HFFc6 (cell line): ENCODE measurements around the gene RPP30. TPM values are rescaled to one million over a fixed set of nuclear protein-coding genes. Genes with fewer than 3 reads are reported as not detected.

Experiments
- DNase-seq: peaks from one replicate; pipeline ENCODE4 v3.0.0-alpha.2; 2018
- H3K27ac Mint-ChIP-seq: 2 replicates; pipeline ENCODE4 v1.8.0; 2020; ENCODE audit warnings: mild to moderate bottlenecking, mixed read lengths
- H3K27me3 Mint-ChIP-seq: 2 replicates; pipeline ENCODE4 v1.8.0; 2021; ENCODE audit warnings: mild to moderate bottlenecking, moderate library complexity, mixed read lengths; ENCODE audit not compliant: insufficient read depth
- H3K36me3 Mint-ChIP-seq: 2 replicates; pipeline ENCODE4 v1.8.0; 2021; ENCODE audit warnings: low read depth, mixed read lengths
- H3K4me1 Mint-ChIP-seq: 2 replicates; pipeline ENCODE4 v1.8.0; 2020; ENCODE audit warnings: low read depth, mixed read lengths
- H3K4me3 Mint-ChIP-seq: 2 replicates; pipeline ENCODE4 v1.8.0; 2020; ENCODE audit warnings: mild to moderate bottlenecking, moderate library complexity, mixed read lengths
- H3K9me3 Mint-ChIP-seq: 2 replicates; pipeline ENCODE4 v1.8.0; 2020; ENCODE audit warnings: mild to moderate bottlenecking, mixed read lengths
- CTCF ChIP-seq: fragments of 200-600 bp; sonication (generic); IDR thresholded peaks from 2 replicates; pipeline ENCODE4 v1.5.0; 2021; ENCODE audit warnings: antibody characterized with exemption, mild to moderate bottlenecking
- long read RNA-seq: library from polyadenylated mRNA; unstranded; transcript quantifications from one replicate; pipeline ENCODE4 v2.0.0, GENCODE V29; 2019
- total RNA-seq, 6 experiments: library from RNA; stranded (reverse); fragmentation: NEBNext Ultra II Directional; extraction: Animal tissue kit (Norgen Biotek cat#: 25700); gene quantifications; 2 replicates in 1 of 6; 3 replicates in 5 of 6; pipeline ENCODE4 v1.2.3, GENCODE V29; 2021

RPP30 gene
- 10 to 100 TPM; 31.2 to 48.3 (median 42.4) TPM for total RNA-seq
- long read RNA-seq, transcript RPP30-202 (11 exons, 2,589 nt): major isoform, 21 of 33 reads
- long read RNA-seq, partial matches to known transcripts: 3 of 33 reads
- long read RNA-seq, other reads (novel, unspliced or antisense): 9 of 33 reads

- H3K9me3 Mint-ChIP-seq: peaks cover 4% of the 10 kb centered on the region
- peaks cover 36% of the 10 kb centered on the region for H3K4me1 Mint-ChIP-seq
- H3K27me3 Mint-ChIP-seq: peaks cover 8% of the 10 kb centered on the region
- peak; percentile 78 for DNase-seq
- peak within 1 kb of the TSS; percentile 94 for H3K4me3 Mint-ChIP-seq
- H3K27ac Mint-ChIP-seq: peak within 1 kb of the TSS; percentile 86
- peaks cover 11% of the 10 kb centered on the region for H3K36me3 Mint-ChIP-seq
- no peak for TF ChIP-seq CTCF
These were observed at the start of gene RPP30 for GRCh38 chr10:90871766-90872647. RPP30 (plus strand) TSS chr10:90871974; CDS start chr10:90871987, 13 bp downstream.

- Mint-ChIP-seq H3K27ac (no peak overlapping the region), H3K9me3 (no peaks in the 10 kb centered on the region), H3K36me3 (no peaks in the 10 kb centered on the region), H3K4me3 (no peak overlapping the region), H3K4me1 (no peaks in the 10 kb centered on the region), H3K27me3 (peaks cover 4% of the 10 kb centered on the region; the same call in 1 of the 2 replicates)
- DNase-seq: no peak
- no peak for TF ChIP-seq CTCF
These were observed 49.3 kb upstream of the RPP30 start for GRCh38 chr10:90822508-90822907.

DNA sequence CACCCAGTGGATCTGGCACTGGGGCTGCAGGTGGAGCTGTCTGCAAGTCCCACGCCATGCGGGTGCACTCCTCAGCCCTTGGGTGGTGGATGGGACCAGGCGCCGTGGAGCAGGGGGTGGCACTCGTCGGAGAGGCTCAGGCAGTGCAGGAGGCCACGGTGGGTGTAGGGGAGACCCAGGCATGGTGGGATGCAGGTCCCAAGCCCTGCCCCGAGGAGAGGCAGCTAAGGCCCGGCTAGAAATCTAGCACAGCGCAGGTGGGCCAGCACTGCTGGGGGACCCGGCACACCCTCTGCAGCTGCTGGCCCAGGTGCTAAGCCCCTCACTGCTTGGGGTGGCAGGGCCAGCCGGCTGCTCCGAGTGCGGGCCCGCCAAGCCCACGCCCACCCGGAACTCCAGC lies 39.7 kb upstream of the RPP30 start:
- Mint-ChIP-seq H3K36me3 (no peaks in the 10 kb centered on the region; the same call in 1 of the 2 replicates), H3K4me1 (no peaks in the 10 kb centered on the region), H3K27me3 (no peaks in the 10 kb centered on the region; the same call in 1 of the 2 replicates), H3K4me3 (no peak overlapping the region), H3K27ac (no peak overlapping the region), H3K9me3 (peaks cover 8% of the 10 kb centered on the region; the same call in 1 of the 2 replicates)
- no peak for DNase-seq
- TF ChIP-seq CTCF: no peak

DNA sequence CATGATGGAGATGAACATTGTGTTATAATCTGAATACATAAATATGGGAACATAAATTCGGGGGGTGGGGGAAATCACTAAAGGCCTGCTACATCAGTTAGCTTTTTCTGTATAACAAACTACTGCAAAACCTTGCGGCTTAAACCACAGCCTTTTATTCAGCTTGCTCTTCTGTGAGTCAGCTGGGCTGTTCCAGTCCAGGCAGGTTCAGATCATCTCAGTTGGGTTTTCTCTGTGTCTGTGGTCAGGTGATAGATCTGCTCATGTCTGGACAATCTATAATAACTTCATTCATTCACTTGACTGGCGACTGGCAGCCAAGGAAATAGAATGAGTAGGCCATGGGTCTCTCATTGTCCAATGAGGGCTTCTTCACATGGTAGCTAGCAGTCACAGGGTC lies 37.4 kb upstream of the RPP30 start:
- no peak overlapping the region for H3K4me3 Mint-ChIP-seq
- no peaks in the 10 kb centered on the region for H3K4me1 Mint-ChIP-seq
- no peak overlapping the region for H3K27ac Mint-ChIP-seq
- H3K27me3 Mint-ChIP-seq: peaks cover 2% of the 10 kb centered on the region
- peaks cover 8% of the 10 kb centered on the region; the same call in 1 of the 2 replicates for H3K9me3 Mint-ChIP-seq
- no peak for DNase-seq
- TF ChIP-seq CTCF: no peak
- H3K36me3 Mint-ChIP-seq: no peaks in the 10 kb centered on the region; the same call in 1 of the 2 replicates

GRCh38 chr10:90837486-90837885 lies 34.3 kb upstream of the RPP30 start:
- DNase-seq: no peak
- no peaks in the 10 kb centered on the region for H3K36me3 Mint-ChIP-seq
- H3K4me3 Mint-ChIP-seq: no peak overlapping the region
- no peaks in the 10 kb centered on the region for H3K4me1 Mint-ChIP-seq
- H3K27ac Mint-ChIP-seq: no peak overlapping the region
- TF ChIP-seq CTCF: no peak
- H3K9me3 Mint-ChIP-seq: no peaks in the 10 kb centered on the region
- peaks cover 4% of the 10 kb centered on the region for H3K27me3 Mint-ChIP-seq
